Esophagus squamous epithelium (tissue), 4 donors: ENCODE results near the gene KRTAP4-4.

ENCODE experiments used
- POLR2A ChIP-seq, 4 donors: fragments of 450-650 bp; IDR thresholded peaks; one replicate each; pipeline ENCODE4 v1.6.1; 2017; ENCODE audit warnings: antibody characterized with exemption in 4 of 4, mild to moderate bottlenecking in 4 of 4, moderate library complexity in 3 of 4
- TF ChIP-seq, protein P1 (sequence below), 6 experiments: fragments of 450-650 bp in 4 of 6; fragments of 200-600 bp in 2 of 6; sonication (generic) in 2 of 6; IDR thresholded peaks; one replicate each; pipeline ENCODE4 v1.5.1; 2016 to 2019; ENCODE audit warnings: antibody characterized with exemption in 6 of 6, mild to moderate bottlenecking in 4 of 6, moderate library complexity in 4 of 6

DNA sequence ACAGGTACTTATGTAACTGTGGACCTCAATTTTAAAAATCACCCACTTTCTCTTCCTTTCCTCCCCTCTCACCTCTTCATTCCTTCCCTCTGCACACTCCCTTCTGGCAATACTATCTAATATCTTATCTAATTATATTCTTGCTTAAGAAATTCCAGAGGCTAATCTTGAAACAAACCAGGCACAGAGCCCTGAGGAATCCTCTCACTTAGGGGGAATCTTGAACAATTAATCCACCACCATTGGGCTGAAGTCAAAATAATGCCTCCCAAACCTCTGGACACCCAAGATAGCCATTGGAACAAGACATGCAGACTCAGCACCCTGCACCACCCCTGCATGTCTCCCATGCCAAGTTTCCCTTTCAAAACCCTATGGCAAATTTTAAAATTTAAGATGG is 19.2 kb downstream of the KRTAP4-4 start:
- TF ChIP-seq, protein P1, sequence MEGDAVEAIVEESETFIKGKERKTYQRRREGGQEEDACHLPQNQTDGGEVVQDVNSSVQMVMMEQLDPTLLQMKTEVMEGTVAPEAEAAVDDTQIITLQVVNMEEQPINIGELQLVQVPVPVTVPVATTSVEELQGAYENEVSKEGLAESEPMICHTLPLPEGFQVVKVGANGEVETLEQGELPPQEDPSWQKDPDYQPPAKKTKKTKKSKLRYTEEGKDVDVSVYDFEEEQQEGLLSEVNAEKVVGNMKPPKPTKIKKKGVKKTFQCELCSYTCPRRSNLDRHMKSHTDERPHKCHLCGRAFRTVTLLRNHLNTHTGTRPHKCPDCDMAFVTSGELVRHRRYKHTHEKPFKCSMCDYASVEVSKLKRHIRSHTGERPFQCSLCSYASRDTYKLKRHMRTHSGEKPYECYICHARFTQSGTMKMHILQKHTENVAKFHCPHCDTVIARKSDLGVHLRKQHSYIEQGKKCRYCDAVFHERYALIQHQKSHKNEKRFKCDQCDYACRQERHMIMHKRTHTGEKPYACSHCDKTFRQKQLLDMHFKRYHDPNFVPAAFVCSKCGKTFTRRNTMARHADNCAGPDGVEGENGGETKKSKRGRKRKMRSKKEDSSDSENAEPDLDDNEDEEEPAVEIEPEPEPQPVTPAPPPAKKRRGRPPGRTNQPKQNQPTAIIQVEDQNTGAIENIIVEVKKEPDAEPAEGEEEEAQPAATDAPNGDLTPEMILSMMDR (IDR thresholded peaks at IDR 0.05): no peak
- no peak for TF ChIP-seq POLR2A (IDR thresholded peaks at IDR 0.05)
